H1 (cell line): ENCODE measurements around the gene RASAL2. TPM values are rescaled to one million over a fixed set of nuclear protein-coding genes. Genes with fewer than 3 reads are reported as not detected.
"Not testable (repeated sequence)": the region's sequence is repeated elsewhere in the genome, so short reads cannot be mapped to it uniquely, and the experiment has no call there.

Experiments used
- CTCF ChIA-PET: fragments of 300-600 bp; sonication (Branson Sonifier 250); formaldehyde crosslinking; loops from one replicate; lab custom pipeline; 2021; ENCODE audit not compliant: partially characterized antibody; lab: Charles Lee
- POLR2A ChIA-PET: fragments of 300-600 bp; sonication (Branson Sonifier 250); formaldehyde crosslinking; loops from one replicate; lab custom pipeline; 2021; ENCODE audit warnings: inconsistent platforms; ENCODE audit not compliant: partially characterized antibody; lab: Charles Lee
- DNase-seq, 2 experiments: peaks; one replicate each; pipeline versions ENCODE4 v3.0.0 to v3.0.0-alpha.2; 2010 to 2022; ENCODE audit warnings: low spot score in 2 of 2, low read depth in 1 of 2, mixed read lengths in 1 of 2
- FAIRE-seq: peaks from 2 replicates; lab custom pipeline; 2011; peaks lifted over from hg19 to GRCh38; lab: Jason Lieb, UNC
- H2AFZ ChIP-seq: 2 replicates; pipeline ENCODE4 v1.8.1; 2012; ENCODE audit warnings: low read length, inconsistent platforms
- H2AK5ac ChIP-seq: 2 replicates; pipeline ENCODE4 v1.6.1; 2013; ENCODE audit warnings: low read depth, low read length
- H2BK120ac ChIP-seq: replicated peaks from 2 replicates; pipeline ENCODE3; 2013; ENCODE audit warnings: low read depth, low read length, inconsistent platforms
- H2BK12ac ChIP-seq: 2 replicates; pipeline ENCODE4 v1.6.1; 2013; ENCODE audit warnings: low read depth, low read length
- H2BK15ac ChIP-seq: 2 replicates; pipeline ENCODE4 v1.6.1; 2013; ENCODE audit warnings: low read length
- H2BK20ac ChIP-seq: 2 replicates; pipeline ENCODE4 v1.6.1; 2013; ENCODE audit warnings: low read length
- H2BK5ac ChIP-seq: 2 replicates; pipeline ENCODE4 v1.6.1; 2013; ENCODE audit warnings: low read depth, low read length
- H3K14ac ChIP-seq: 2 replicates; pipeline ENCODE4 v1.6.1; 2013; ENCODE audit warnings: inconsistent platforms; ENCODE audit not compliant: insufficient read length
- H3K18ac ChIP-seq: 2 replicates; pipeline ENCODE4 v1.6.1; 2013; ENCODE audit warnings: low read length; ENCODE audit errors: extremely low read depth
- H3K23ac ChIP-seq: 2 replicates; pipeline ENCODE4 v1.6.1; 2013; ENCODE audit warnings: inconsistent platforms; ENCODE audit not compliant: insufficient read length
- H3K23me2 ChIP-seq: 2 replicates; pipeline ENCODE4 v1.6.1; 2013; ENCODE audit warnings: low read depth, low read length
- H3K27ac ChIP-seq: 2 replicates; pipeline ENCODE4 v1.6.1; 2011; ENCODE audit warnings: low read depth, low read length, inconsistent platforms
- H3K27me3 ChIP-seq, 4 experiments: replicated peaks in 1 of 4; 1 replicate in 1 of 4; 2 replicates in 3 of 4; pipeline versions ENCODE4 v1.6.1 to v1.8.1; 2011 to 2013; ENCODE audit warnings: low read length in 3 of 4, mild to moderate bottlenecking in 3 of 4, inconsistent platforms in 2 of 4, mixed read lengths in 2 of 4, moderate library complexity in 1 of 4; ENCODE audit not compliant: control insufficient read depth in 3 of 4, insufficient read depth in 3 of 4; ENCODE audit errors: extremely low read depth in 1 of 4
- H3K36me3 ChIP-seq, 4 experiments: 2 replicates each; pipeline versions ENCODE4 v1.6.1 to v1.8.1; 2011 to 2013; ENCODE audit warnings: mild to moderate bottlenecking in 4 of 4, low read length in 3 of 4, moderate library complexity in 2 of 4, control low read depth in 1 of 4, inconsistent platforms in 1 of 4; ENCODE audit not compliant: insufficient read depth in 4 of 4, control insufficient read depth in 2 of 4
- H3K4ac ChIP-seq: replicated peaks from 2 replicates; pipeline ENCODE3; 2013; ENCODE audit warnings: low read length, low read depth, mixed read lengths, inconsistent platforms; ENCODE audit not compliant: insufficient read length
- H3K4me1 ChIP-seq, 4 experiments: replicated peaks in 1 of 4; 1 replicate in 1 of 4; 2 replicates in 3 of 4; pipeline versions ENCODE4 v1.6.1 to v1.8.1; 2011 to 2013; ENCODE audit warnings: low read length in 3 of 4, inconsistent platforms in 2 of 4, mixed read lengths in 1 of 4; ENCODE audit not compliant: insufficient read depth in 4 of 4, control insufficient read depth in 3 of 4
- H3K4me2 ChIP-seq, 2 experiments: 2 replicates each; pipeline versions ENCODE4 v1.6.1 to v1.8.1; 2011 to 2013; ENCODE audit warnings: low read depth in 2 of 2, low read length in 2 of 2, control low read depth in 1 of 2, inconsistent platforms in 1 of 2, mild to moderate bottlenecking in 1 of 2; ENCODE audit not compliant: insufficient read depth in 1 of 2
- H3K4me3 ChIP-seq, 4 experiments: fragments of 200-600, 300-600 bp in 1 of 4; sonication (generic), shearing (Covaris generic), sonication (Bioruptor Twin) in 1 of 4; 2 replicates each; pipeline versions ENCODE4 v1.5.1 to v1.8.1; 2011 to 2016; ENCODE audit warnings: low read length in 4 of 4, low read depth in 3 of 4, control low read depth in 2 of 4, inconsistent platforms in 2 of 4, mild to moderate bottlenecking in 2 of 4, mixed read lengths in 1 of 4, moderate library complexity in 1 of 4; ENCODE audit not compliant: insufficient read depth in 2 of 4; ENCODE audit errors: extremely low read depth in 1 of 4
- H3K56ac ChIP-seq: replicated peaks from 2 replicates; pipeline ENCODE3; 2013; ENCODE audit warnings: low read depth, mild to moderate bottlenecking, mixed read lengths, low read length, inconsistent platforms; ENCODE audit not compliant: insufficient read length
- H3K79me1 ChIP-seq: 2 replicates; pipeline ENCODE4 v1.6.1; 2013; ENCODE audit warnings: low read depth, low read length, control low read depth
- H3K79me2 ChIP-seq, 2 experiments: 2 replicates each; pipeline versions ENCODE4 v1.6.1 to v1.8.1; 2012 to 2013; ENCODE audit warnings: low read length in 2 of 2, mild to moderate bottlenecking in 2 of 2, inconsistent platforms in 1 of 2; ENCODE audit not compliant: insufficient read depth in 2 of 2, control insufficient read depth in 1 of 2
- H3K9ac ChIP-seq, 4 experiments: replicated peaks in 1 of 4; 1 replicate in 1 of 4; 2 replicates in 3 of 4; pipeline versions ENCODE4 v1.6.1 to v1.8.1; 2011 to 2013; ENCODE audit warnings: low read depth in 3 of 4, low read length in 3 of 4, control low read depth in 2 of 4, mild to moderate bottlenecking in 2 of 4, moderate library complexity in 2 of 4, inconsistent platforms in 1 of 4; ENCODE audit errors: extremely low read depth in 1 of 4
- H3K9me3 ChIP-seq, 2 experiments: 2 replicates each; pipeline versions ENCODE4 v1.6.1 to v1.8.1; 2012 to 2013; ENCODE audit warnings: mild to moderate bottlenecking in 2 of 2, moderate library complexity in 2 of 2, control low read depth in 1 of 2, inconsistent platforms in 1 of 2, low read depth in 1 of 2, low read length in 1 of 2, mixed read lengths in 1 of 2; ENCODE audit not compliant: insufficient read depth in 2 of 2
- H4K20me1 ChIP-seq, 2 experiments: replicated peaks in 1 of 2; 2 replicates each; pipeline versions ENCODE3 to v1.8.1; 2011 to 2013; ENCODE audit warnings: inconsistent platforms in 2 of 2, low read length in 2 of 2, mild to moderate bottlenecking in 1 of 2; ENCODE audit not compliant: insufficient read depth in 2 of 2, control insufficient read depth in 1 of 2
- H4K5ac ChIP-seq: 2 replicates; pipeline ENCODE4 v1.6.1; 2013; ENCODE audit warnings: low read length, low read depth, mixed read lengths, inconsistent platforms; ENCODE audit not compliant: insufficient read length
- H4K8ac ChIP-seq: 2 replicates; pipeline ENCODE4 v1.8.0; 2013; ENCODE audit warnings: mild to moderate bottlenecking, moderate library complexity, low read length, inconsistent platforms; ENCODE audit not compliant: insufficient read depth; ENCODE audit errors: extremely low read depth
- H4K91ac ChIP-seq: replicated peaks from 2 replicates; pipeline ENCODE3; 2013; ENCODE audit warnings: low read length, mixed read lengths, inconsistent platforms; ENCODE audit not compliant: insufficient read length
- ASH2L ChIP-seq: fragments of 200-600, 300-600 bp; sonication (generic); IDR thresholded peaks from one replicate; pipeline ENCODE4 v1.7.1; 2017; ENCODE audit warnings: low read length
- KDM5A ChIP-seq: fragments of 200-600 bp; IDR thresholded peaks from 2 replicates; pipeline ENCODE4 v1.7.1; 2012; ENCODE audit warnings: mild to moderate bottlenecking, low read length, inconsistent platforms, mixed read lengths
- POLR2AphosphoS5 ChIP-seq: IDR thresholded peaks from 2 replicates; pipeline ENCODE4 v1.6.1; 2011; ENCODE audit warnings: low read depth, low read length
- WGBS, 2 experiments: shearing (Covaris generic) in 1 of 2; methylation state at CpG; one replicate each; pipeline versions ENCODE4 v1.1.6 to v1.1.7; 2013 to 2015; ENCODE audit warnings: low lambda C conversion rate in 2 of 2, mixed read lengths in 2 of 2, inconsistent platforms in 1 of 2, low coverage in 1 of 2, missing lambda C conversion rate in 1 of 2; ENCODE audit not compliant: insufficient replicate concordance in 2 of 2, insufficient coverage in 1 of 2, insufficient read length in 1 of 2; ENCODE audit errors: extremely low coverage in 1 of 2, missing lambda C conversion rate in 1 of 2; 5-methylcytosine and 5-hydroxymethylcytosine counted together
- polyA plus RNA-seq, 7 experiments: library from polyadenylated mRNA; depleted of rRNA in 3 of 7; stranded (reverse) in 5 of 7; unstranded in 2 of 7; fragments of >200 nt in 5 of 7; fragments of 200-250 nt in 2 of 7; gene quantifications; 1 replicate in 5 of 7; 2 replicates in 1 of 7; 4 replicates in 1 of 7; pipeline versions ENCODE4 v1.2.1 to v1.2.3, GENCODE V29; 2011 to 2013; ENCODE audit warnings: missing spikeins in 2 of 7, mixed read lengths in 2 of 7
- total RNA-seq: library from RNA; stranded (reverse); fragmentation: NEBNext Ultra II Directional; extraction: Animal tissue kit (Norgen Biotek cat#: 25700); gene quantifications from 2 replicates; pipeline ENCODE4 v1.2.1, GENCODE V29; 2021

Gene RASAL2
- total and polyA plus RNA-seq, 2 of the 8 experiments (the other 6 are each of a cell fraction or from before 2014, with no cell fraction given) = 15.9 to 32.5 TPM

DNA sequence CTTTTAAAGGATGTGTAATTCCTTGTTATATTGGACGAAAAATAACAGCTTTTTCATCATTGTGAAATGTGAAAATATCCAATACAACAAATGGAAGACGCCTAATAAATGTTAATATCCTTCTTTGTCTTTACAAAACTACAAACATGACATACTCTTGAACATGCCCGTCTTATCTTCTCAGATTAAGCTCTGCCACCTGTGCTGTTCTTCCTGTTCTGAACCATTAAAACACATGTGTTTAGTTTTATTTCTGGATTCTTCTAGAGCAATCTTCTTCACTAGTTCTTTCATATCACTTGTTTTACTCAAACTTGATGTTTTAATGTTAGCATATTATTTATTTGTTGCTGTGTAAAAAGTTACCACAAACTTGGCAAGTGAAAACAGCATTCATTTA, 255.9 kb downstream of the RASAL2 start (continued):
- TF ChIP-seq ASH2L (no peak), KDM5A (no peak), POLR2AphosphoS5 (no peak)
- TF ChIP-seq, all 59 proteins: peak for 0

DNA sequence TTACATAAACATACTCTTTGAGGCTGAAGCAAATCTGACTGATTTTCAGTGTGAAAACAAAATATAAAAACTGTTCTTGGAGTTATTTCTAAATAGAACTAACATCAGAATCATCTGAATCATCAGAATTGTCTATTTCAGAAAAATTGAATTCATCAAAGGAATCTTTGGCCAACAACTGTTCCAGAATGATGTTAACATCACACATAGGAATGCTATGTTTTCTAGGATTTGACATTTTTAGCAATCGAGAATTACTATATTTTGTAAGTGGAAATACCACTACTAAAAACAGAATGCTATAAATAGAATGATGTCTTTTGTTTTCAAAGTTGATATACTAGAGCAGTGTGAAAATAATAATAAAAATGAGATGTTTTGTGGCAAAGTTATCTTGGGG, 258.0 kb downstream of the RASAL2 start:
- H2BK15ac ChIP-seq, H2AK5ac ChIP-seq, H4K5ac ChIP-seq, H3K27ac ChIP-seq, DNase-seq, POLR2A ChIA-PET, H3K4me2 ChIP-seq, H2BK120ac ChIP-seq, H2BK12ac ChIP-seq, H4K91ac ChIP-seq, H3K23ac ChIP-seq, H2BK20ac ChIP-seq, H3K14ac ChIP-seq, H3K18ac ChIP-seq, H4K8ac ChIP-seq, H3K56ac ChIP-seq, H3K4me1 ChIP-seq, H3K9ac ChIP-seq, H3K9me3 ChIP-seq, H4K20me1 ChIP-seq, H3K36me3 ChIP-seq, H2AFZ ChIP-seq, H3K4me3 ChIP-seq, H3K79me1 ChIP-seq, H2BK5ac ChIP-seq, H3K27me3 ChIP-seq, H3K23me2 ChIP-seq, H3K4ac ChIP-seq, FAIRE-seq: not testable (repeated sequence)
- CTCF ChIA-PET = interaction anchor here (2.2 to 2.9 kb wide), 2 partner anchors 10 to 41 kb away, joined by 5 to 13 read pairs; no protein-coding TSS in a partner anchor
- peaks cover 0 to 22% of the 10 kb centered on the region in 2 experiments; a peak in 2 of 4 replicates for H3K79me2 ChIP-seq
- WGBS, 2 experiments = 91% methylated on average over 1 of the region's 1 CpG; no CpG with 5 or more reads in 1 of the 2 experiments
